GM15510 (cell line): Measurements from ENCODE around the gene ARHGAP24.

Experiments used
- POLR2A ChIP-seq: IDR thresholded peaks from 3 replicates; pipeline ENCODE4 v1.6.1; 2011; ENCODE audit warnings: borderline replicate concordance; ENCODE audit not compliant: insufficient read length; ENCODE audit errors: extremely low read depth

Gene ARHGAP24

DNA sequence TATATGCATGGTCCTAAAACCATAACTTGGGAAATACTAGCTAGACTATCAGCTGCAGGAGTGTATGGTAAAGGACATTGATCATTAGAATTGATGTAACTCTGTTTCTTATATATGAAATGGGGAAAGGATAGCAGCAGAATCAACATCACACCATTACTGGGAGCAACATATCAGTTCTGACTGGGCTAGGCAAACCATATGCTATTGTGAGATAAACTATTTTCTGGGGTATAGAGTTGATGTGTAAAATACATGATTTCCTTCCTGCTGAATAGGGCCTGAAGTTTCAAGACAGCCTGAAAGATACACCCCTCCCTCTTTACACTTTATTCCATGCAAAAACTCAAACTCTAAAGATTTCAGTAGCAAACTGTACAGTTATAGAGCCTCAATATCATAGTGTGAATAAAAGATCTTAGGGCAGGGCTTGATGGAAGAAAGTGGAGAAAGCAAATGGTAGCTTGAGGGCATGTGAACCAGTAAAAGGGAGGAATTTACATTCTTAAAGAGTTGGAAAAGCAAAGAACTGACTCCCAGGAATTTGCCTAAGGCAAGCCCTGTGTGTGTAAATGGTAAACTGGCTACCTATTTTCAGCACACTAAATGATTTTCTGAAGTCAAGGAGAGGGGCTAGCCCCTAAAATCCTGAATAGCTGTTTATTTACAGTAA, 480.8 kb downstream of the ARHGAP24 start:
- no peak for TF ChIP-seq POLR2A

DNA sequence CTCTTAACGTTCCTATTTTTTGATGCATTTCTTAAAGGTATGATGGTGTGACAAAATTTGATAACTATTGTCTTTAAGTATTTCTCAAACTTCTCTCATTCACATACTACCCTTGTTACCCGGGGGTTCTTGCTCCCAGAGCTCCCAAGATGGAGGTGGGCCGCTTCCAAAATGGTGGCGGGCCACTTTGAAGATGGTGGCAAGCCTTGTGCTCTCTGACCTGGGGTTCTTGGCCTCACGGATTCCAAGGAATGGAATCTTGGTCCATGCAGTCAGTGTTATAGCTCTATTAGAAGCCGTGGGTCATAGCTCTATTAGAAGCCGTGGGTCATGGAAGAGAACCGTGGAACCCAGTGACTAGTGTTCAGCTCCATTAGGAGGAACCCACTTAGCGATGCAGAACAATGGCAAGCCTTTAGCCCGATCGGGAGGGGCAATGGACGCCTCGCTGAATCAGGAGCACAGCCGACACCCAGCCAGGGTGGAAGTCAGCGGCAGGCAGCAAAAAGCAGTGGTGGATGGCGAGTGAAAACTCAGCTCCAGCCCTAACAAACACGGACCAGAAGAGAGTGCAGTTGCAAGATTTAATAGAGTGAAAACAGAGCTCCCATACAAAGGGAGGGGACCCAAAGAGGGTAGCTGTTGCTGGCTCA, 481.5 kb downstream of the ARHGAP24 start:
- no peak for TF ChIP-seq POLR2A

DNA sequence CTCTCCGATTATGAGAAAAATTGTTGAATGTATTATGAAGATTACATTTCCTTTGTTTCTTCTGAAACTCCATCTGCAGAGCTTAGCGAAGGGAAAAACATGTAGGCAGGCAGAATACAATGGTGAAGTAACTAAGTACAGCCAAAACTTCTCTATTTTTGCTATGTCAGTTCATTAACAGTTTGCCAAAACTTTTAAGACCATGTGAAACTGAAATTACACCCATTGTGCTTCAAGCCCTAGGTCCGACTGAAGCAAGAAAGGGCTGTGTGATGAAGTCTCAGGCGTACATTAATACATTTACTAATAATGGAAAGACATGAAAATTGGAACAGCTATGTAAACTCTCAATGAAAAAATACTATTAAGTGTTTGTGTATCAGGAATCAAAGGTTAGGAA, 486.9 kb downstream of the ARHGAP24 start:
- no peak for TF ChIP-seq POLR2A

DNA sequence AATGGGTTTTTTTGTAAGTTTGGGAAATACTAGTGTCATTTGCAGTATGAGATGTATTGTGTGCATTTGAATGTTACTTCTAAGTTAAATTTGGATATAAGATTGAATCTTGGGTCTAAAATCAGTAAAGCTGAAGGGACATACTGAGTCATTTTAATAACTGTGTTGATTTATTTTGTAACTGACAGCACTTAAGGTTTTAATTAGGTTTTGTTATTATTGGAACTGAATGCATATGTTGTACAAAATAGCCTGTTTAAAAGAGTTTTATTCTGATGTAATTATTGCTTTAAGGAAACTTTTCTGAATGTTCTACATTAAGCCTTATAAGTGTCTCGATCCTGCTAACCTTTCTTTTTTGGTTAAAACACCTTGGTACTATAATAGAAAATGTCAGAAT, 488.3 kb downstream of the ARHGAP24 start:
- TF ChIP-seq POLR2A = no peak

DNA sequence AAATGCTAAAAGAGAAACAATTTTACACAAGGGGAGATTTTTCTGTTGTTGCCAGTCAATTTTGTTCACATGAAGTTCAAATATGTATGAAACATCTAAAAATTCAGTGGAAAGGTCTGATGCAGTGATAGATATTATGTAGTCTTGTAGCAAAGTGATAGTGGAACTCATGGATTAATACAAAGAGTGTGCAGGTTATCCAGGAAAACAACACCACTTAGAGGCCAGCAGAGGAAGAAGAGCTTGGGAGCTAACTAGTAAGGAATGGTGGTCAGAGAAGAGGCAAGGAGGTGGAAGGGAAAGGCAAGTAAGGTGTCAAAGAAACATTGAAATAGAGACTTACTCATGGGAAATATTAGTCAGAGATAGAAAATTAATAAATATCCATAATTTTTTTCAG, 489.3 kb downstream of the ARHGAP24 start:
- no peak for TF ChIP-seq POLR2A

DNA sequence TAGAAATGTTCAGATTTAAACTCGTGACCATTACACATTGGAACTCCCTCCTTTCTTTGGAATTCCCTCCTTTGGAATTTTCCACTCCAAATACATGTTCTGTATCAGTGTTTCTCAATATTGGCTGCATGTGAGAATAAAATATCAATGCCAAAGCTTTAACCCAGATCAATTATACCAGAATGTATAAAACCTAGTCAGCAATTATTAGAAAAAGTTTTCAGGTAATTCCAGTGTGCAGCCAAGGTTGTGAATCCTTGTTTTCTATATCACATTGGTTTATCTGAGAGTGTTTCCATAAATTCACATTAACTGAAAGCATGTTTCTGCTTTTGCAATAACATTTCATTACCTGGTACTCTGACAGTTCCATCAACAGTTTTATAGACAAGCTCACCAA, 490.6 kb downstream of the ARHGAP24 start:
- no peak for TF ChIP-seq POLR2A

DNA sequence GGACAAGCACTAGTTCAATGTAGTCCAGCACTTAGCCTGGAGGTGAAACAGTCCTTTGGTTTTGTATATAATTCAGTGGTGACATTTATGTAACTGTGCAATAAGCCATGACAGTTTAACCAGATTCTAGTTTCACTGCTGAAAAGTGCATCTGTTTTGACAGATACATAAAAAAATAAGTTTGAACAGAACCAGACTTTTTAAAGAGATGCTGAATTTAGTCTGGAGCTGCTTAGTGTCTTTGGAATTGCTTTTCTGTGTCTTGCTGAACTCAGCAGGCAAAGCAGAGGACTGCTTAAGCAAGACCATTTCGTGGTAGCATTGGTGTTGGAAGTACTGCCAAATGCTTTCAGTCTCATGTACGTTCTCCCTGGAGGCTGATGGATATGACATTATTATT, 491.4 kb downstream of the ARHGAP24 start:
- no peak for TF ChIP-seq POLR2A

DNA sequence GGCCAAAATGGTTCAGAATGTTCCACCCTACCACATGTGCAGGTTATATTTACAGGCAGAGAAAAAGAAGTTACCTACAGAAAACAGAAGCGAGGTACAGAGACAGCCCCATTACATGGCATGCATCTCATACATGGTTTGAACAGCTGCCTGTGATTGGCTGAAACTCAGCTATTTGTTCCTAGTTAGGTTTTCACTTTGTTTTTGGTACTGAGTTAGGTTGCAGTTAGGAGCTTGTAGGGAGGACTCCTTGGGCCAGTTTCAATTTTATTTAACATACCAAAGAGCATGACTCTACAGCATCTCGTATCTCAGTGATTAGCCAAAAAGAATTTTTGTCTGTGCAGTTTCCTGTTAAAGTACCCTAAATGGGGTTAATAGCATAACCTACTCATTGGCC, 492.9 kb downstream of the ARHGAP24 start:
- no peak for TF ChIP-seq POLR2A

DNA sequence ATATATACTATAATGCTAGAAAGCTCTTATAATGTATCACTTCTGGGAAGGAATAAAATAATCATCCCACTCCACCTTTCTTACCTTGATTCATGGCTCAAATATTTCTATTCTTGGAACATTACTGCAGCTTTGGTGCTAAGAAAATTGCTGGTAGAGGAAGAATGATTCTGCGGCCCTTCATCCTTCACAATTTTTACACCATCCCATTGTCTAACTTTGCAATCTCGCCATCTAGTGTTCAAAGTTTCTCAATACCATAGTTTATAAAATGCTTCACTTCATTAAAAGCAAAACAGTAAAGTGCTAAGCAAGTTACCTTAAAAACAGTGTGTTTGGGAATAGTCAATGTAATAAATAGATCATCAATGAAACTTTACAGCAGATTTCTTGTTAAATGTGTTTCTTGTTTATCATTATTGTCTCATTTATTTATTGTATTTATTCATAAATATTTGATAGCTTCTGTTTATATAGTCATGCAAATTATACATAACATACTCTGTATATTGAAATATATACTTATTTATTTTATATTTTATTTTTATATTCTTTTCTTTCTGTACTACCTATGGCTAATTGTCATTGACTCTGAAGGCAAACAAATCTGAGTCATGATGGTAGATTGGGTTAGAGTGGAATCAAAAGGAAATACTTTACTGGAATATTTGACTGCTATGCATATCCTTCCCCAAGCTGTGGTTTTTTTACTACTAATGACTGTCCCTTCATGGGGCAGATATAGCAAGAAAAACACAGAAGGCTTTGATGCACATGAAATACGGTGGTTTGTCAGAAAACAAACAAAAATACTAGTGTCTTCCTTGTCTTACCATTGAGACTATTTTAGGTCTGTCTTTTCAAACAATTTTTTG, 494.2 kb downstream of the ARHGAP24 start:
- no peak for TF ChIP-seq POLR2A

DNA sequence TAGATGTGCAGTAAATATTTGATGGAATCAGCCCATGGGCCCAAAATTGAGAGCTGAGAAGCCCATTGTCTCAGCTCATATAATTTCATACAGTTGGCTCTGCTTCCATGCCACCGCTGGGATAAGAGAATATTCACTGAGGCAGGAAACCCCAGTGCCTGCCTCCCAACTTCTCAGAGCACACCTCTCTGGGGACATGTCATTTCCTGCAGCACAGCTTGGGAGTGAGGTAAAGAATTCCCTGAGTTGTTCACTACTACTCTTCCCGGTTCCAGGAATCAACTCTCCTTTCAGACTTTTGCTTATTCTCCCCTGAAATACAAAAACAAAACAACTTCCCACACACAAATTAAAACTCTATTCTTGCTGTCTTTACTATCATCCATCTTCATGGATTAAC, 495.6 kb downstream of the ARHGAP24 start:
- TF ChIP-seq POLR2A = no peak

DNA sequence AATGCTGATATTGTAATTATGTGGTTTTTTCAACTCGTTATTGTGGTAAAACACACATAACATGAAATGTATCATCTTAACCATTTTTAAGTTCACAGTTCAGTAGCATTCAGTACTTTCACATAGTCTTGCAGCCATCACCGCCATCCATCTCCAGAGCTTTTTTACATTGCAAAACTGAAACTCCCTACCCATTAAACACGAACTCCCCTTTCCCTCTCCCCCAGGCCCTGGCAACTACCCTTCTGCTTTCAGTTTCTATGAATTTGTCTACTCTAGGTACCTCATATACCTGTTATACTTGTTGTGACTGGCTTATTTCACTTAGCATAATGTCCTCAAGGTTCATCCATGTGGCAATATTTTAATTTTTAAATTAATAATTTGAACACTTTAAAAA, 504.3 kb downstream of the ARHGAP24 start:
- no peak for TF ChIP-seq POLR2A

DNA sequence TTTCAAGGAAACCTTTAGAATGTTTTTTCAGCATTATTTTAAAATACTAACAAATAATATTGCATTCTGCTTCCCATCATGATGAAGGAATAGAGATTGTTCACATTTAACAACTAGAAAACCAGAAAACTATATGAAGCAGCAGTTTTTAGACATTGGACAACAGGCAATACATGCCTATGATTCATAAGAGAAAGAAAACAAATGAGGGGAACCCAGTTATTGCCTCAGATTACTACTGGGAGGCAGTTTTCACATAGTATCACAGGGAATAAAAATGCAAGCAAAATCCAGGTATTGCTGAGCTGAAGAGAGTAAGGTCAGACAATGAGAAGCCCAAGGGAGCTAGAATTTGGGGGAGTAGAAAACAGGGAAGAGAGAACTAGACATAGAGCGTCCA, 511.3 kb downstream of the ARHGAP24 start:
- TF ChIP-seq POLR2A = no peak

DNA sequence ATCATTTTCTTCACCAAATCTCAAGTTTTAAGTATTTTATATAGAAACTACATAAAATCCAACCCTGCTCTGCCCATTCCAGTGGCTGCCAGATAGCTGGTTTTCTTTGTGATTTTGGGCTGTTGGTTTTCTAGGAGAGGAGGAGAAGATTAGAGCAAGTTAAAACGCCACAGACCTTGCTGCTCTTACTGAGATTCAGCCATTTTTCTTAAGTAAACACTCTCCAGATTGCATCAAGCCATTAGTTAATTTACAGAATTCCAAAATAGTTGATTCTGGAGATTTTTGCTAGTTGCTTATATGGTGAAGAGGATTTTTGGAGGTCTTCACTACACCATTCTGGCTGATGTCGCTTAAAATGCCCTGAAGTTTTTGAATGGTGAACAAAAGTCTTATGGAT, 518.7 kb downstream of the ARHGAP24 start:
- no peak for TF ChIP-seq POLR2A

DNA sequence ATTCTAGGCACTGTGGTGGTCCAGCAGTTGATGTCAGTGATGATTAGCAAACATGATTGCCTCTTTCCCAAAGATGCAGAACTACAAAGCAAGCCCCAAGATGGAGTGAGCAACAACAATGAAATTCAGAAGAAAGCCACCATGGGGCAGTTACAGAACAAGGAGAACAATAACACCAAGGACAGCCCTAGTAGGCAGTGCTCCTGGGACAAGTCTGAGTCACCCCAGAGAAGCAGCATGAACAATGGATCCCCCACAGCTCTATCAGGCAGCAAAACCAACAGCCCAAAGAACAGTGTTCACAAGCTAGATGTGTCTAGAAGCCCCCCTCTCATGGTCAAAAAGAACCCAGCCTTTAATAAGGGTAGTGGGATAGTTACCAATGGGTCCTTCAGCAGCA, 519.6 kb downstream of the ARHGAP24 start:
- no peak for TF ChIP-seq POLR2A

DNA sequence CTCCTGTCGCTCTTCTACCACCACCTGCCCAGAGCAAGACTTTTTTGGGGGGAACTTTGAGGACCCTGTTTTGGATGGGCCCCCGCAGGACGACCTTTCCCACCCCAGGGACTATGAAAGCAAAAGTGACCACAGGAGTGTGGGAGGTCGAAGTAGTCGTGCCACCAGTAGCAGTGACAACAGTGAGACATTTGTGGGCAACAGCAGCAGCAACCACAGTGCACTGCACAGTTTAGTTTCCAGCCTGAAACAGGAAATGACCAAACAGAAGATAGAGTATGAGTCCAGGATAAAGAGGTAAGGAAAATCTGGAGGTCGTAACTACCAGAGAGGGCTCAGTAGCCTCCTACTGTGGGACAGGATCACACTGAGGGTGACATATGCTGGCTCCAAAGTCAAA, 520.4 kb downstream of the ARHGAP24 start:
- TF ChIP-seq POLR2A = no peak
